Measurements from ENCODE around the gene RHBDD3.

Gene RHBDD3

GRCh38 chr22:29213493-29213892, 54.3 kb downstream of the RHBDD3 start:
- H3K4me1 ChIP-seq (ENCODE audit: control insufficient read depth, insufficient read depth, low read length): no peaks in the 10 kb centered on the region
- no peaks in the 10 kb centered on the region for H3K36me3 ChIP-seq (ENCODE audit: control insufficient read depth in 2 of 2, insufficient read depth in 1 of 2, low read length in 2 of 2)
- ChIA-PET POLR2A (no interaction called here), CTCF (interaction anchor here (0.9 kb wide), 1 partner anchor 32 kb away, joined by 3 read pairs; no protein-coding TSS in a partner anchor)
- no peak overlapping the region for H3K27ac ChIP-seq (ENCODE audit: extremely low read depth, low read depth, low read length)
- no peak overlapping the region for H3K4me3 ChIP-seq (ENCODE audit: low read depth, low read length)
- no peak for TF ChIP-seq ZNF423 (tag by site-specific recombination; IDR thresholded peaks at IDR 0.05)
- no peak for TF ChIP-seq PRDM10 (tag by site-specific recombination; IDR thresholded peaks at IDR 0.05)
- no peak for TF ChIP-seq MZF1 (tag by site-specific recombination; IDR thresholded peaks at IDR 0.05; ENCODE audit: borderline replicate concordance)
- no peak for TF ChIP-seq ZIC2 (tag by site-specific recombination; IDR thresholded peaks at IDR 0.05)
- no peak for TF ChIP-seq ZBTB17 (tag by site-specific recombination; IDR thresholded peaks at IDR 0.05)
- no peak for TF ChIP-seq ZNF596 (tag by site-specific recombination; IDR thresholded peaks at IDR 0.05)
- TF ChIP-seq ZNF362 (tag by site-specific recombination; IDR thresholded peaks at IDR 0.05): no peak
- H3K9me3 ChIP-seq (ENCODE audit: control insufficient read depth, insufficient read depth, low read depth, low read length): no peaks in the 10 kb centered on the region

- Histone ChIP-seq H3K4me3 (ENCODE audit: low read depth, low read length) (no peak overlapping the region), H3K9me3 (ENCODE audit: control insufficient read depth, insufficient read depth, low read depth, low read length) (no peaks in the 10 kb centered on the region), H3K36me3 (ENCODE audit: control insufficient read depth in 2 of 2, insufficient read depth in 1 of 2, low read length in 2 of 2) (no peaks in the 10 kb centered on the region), H3K4me1 (ENCODE audit: control insufficient read depth, insufficient read depth, low read length) (no peaks in the 10 kb centered on the region), H3K27ac (ENCODE audit: extremely low read depth, low read depth, low read length) (no peak overlapping the region)
- TF ChIP-seq ZNF792 (tag by site-specific recombination; IDR thresholded peaks at IDR 0.05) (no peak), ZNF146 (tag by site-specific recombination; IDR thresholded peaks at IDR 0.05) (no peak), ZNF37A (tag by site-specific recombination; IDR thresholded peaks at IDR 0.05) (no peak), ZNF707 (tag by site-specific recombination; IDR thresholded peaks at IDR 0.05) (no peak), BCL6B (tag by site-specific recombination; IDR thresholded peaks at IDR 0.05) (no peak), EGR2 (tag by site-specific recombination; IDR thresholded peaks at IDR 0.05; ENCODE audit: low read depth) (no peak), ZNF664 (tag by site-specific recombination; IDR thresholded peaks at IDR 0.05) (no peak), KLF1 (tag by site-specific recombination; IDR thresholded peaks at IDR 0.05) (no peak)
- CTCF ChIA-PET: interaction anchor here (0.9 kb wide), 1 partner anchor 33 kb away, joined by 3 read pairs; no protein-coding TSS in a partner anchor
- POLR2A ChIA-PET: no interaction called here
Observed at GRCh38 chr22:29212743-29213142, 55.0 kb downstream of the RHBDD3 start.

GRCh38 chr22:29211466-29211865, 56.3 kb downstream of the RHBDD3 start:
- Histone ChIP-seq H3K27ac (ENCODE audit: extremely low read depth, low read depth, low read length) (no peak overlapping the region), H3K4me3 (ENCODE audit: low read depth, low read length) (no peak overlapping the region), H3K4me1 (ENCODE audit: control insufficient read depth, insufficient read depth, low read length) (no peaks in the 10 kb centered on the region), H3K9me3 (ENCODE audit: control insufficient read depth, insufficient read depth, low read depth, low read length) (no peaks in the 10 kb centered on the region), H3K36me3 (ENCODE audit: control insufficient read depth in 2 of 2, insufficient read depth in 1 of 2, low read length in 2 of 2) (no peaks in the 10 kb centered on the region)
- ChIA-PET POLR2A (no interaction called here), CTCF (interaction anchor here (0.7 kb wide), 1 partner anchor 12 kb away, joined by 3 read pairs; no protein-coding TSS in a partner anchor)
- TF ChIP-seq ZFP3 (tag by site-specific recombination; IDR thresholded peaks at IDR 0.05; ENCODE audit: low read depth): no peak
- no peak for TF ChIP-seq ELK4 (IDR thresholded peaks at IDR 0.05; ENCODE audit: borderline replicate concordance, low read depth, low read length)
- no peak for TF ChIP-seq ZSCAN5A (tag by site-specific recombination; IDR thresholded peaks at IDR 0.05)
- no peak for TF ChIP-seq ZNF280C (tag by site-specific recombination; IDR thresholded peaks at IDR 0.05)
- no peak for TF ChIP-seq SCRT2 (tag by site-specific recombination; IDR thresholded peaks at IDR 0.05)
- no peak for TF ChIP-seq ZNF248 (tag by site-specific recombination; IDR thresholded peaks at IDR 0.05)
- TF ChIP-seq ZNF514 (tag by site-specific recombination; IDR thresholded peaks at IDR 0.05): no peak

All from HEK293 (cell line).